ENCODE results near the gene ACAD8. TPM values are rescaled to one million over a fixed set of nuclear protein-coding genes. Genes with fewer than 3 reads are reported as not detected.

ACAD8 gene
- total and polyA plus RNA-seq, 10 of the 15 experiments (the other 5 are each of a cell fraction or from before 2014, with no cell fraction given), result 9.9 to 34.8 (median 22.2) TPM

DNA sequence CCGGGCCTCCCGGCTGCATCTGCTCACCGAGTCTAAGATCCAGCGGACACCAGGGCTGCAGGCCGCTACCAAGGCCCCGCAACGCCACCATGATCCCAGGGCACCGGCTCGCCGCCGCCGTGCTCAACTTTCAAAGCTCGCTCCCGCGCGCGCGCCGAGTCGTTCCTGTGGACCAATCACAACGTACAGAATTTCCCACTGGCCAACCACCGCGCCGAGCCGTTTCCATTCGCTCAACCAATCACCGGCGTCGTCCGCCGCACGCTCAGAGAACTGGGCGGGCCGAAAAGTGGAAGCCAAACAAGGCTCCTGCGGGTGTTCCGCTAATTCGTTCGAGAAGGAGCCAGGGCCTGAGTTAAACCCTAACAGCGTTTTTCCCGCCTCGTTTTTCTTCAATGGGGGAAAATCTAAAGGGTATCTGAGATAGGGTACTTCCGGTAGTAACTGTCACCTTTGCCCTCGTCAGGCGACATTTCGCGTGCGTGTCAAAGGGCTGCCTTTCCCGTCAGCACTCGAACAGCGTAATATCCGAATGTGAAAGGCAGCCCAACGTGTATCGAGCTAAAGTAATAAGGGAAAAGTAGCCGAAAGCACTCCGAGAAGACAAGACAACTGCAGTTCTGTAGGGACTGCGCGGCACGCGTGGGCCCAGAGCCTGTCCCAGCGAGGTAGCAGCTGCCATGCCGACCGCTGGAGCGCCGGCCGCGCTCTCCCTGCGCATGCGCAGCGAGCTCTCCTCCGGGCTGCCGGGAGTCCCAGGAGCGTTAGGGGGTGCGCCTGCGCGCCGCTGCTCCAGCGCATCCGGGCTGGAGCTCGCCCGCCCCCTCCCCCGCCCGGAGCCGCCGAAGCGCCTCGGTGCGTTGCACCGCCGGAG, 29.3 kb upstream of the ACAD8 start, which contains the start of the genes NCAPD3 and VPS26B (continued):
- TF ChIP-seq, protein P1, sequence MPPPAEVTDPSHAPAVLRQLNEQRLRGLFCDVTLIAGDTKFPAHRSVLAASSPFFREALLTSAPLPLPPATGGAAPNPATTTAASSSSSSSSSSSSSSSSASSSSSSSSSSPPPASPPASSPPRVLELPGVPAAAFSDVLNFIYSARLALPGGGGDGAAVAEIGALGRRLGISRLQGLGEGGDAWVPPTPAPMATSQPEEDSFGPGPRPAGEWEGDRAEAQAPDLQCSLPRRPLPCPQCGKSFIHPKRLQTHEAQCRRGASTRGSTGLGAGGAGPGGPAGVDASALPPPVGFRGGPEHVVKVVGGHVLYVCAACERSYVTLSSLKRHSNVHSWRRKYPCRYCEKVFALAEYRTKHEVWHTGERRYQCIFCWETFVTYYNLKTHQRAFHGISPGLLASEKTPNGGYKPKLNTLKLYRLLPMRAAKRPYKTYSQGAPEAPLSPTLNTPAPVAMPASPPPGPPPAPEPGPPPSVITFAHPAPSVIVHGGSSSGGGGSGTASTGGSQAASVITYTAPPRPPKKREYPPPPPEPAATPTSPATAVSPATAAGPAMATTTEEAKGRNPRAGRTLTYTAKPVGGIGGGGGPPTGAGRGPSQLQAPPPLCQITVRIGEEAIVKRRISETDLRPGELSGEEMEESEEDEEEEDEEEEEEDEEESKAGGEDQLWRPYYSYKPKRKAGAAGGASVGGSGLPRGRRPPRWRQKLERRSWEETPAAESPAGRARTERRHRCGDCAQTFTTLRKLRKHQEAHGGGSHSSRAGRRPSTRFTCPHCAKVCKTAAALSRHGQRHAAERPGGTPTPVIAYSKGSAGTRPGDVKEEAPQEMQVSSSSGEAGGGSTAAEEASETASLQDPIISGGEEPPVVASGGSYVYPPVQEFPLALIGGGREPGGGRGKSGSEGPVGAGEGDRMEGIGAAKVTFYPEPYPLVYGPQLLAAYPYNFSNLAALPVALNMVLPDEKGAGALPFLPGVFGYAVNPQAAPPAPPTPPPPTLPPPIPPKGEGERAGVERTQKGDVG (CRISPR knock-in tag; IDR thresholded peaks at IDR 0.05), result no peak
- TF ChIP-seq NR2C2 (IDR thresholded peaks at IDR 0.05; ENCODE audit: borderline replicate concordance, control insufficient read depth, insufficient read length, low read depth) (no peak), SMC3 (IDR thresholded peaks at IDR 0.05; ENCODE audit: borderline replicate concordance, low read length) (no peak), MTA3 (IDR thresholded peaks at IDR 0.05; ENCODE audit: borderline replicate concordance, low read length) (no peak), IKZF2 (IDR thresholded peaks at IDR 0.05) (no peak), SMAD1 (IDR thresholded peaks at IDR 0.05; ENCODE audit: low read depth, partially characterized antibody) (no peak), SMAD5 (IDR thresholded peaks at IDR 0.05; ENCODE audit: low read depth) (peak; percentile 4; the same call in 1 of the 2 replicates), EED (IDR thresholded peaks at IDR 0.05; ENCODE audit: low read depth) (no peak), BRCA1 (IDR thresholded peaks at IDR 0.05; ENCODE audit: low read depth, low read length) (no peak)
- TF ChIP-seq, protein P2, sequence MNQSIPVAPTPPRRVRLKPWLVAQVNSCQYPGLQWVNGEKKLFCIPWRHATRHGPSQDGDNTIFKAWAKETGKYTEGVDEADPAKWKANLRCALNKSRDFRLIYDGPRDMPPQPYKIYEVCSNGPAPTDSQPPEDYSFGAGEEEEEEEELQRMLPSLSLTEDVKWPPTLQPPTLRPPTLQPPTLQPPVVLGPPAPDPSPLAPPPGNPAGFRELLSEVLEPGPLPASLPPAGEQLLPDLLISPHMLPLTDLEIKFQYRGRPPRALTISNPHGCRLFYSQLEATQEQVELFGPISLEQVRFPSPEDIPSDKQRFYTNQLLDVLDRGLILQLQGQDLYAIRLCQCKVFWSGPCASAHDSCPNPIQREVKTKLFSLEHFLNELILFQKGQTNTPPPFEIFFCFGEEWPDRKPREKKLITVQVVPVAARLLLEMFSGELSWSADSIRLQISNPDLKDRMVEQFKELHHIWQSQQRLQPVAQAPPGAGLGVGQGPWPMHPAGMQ (IDR thresholded peaks at IDR 0.05; ENCODE audit: borderline replicate concordance), result no peak

Measured in GM12878 (cell line).